Astrocyte of the spinal cord (primary cell): Measurements from ENCODE around the gene GALNTL6.

Source experiments
- DNase-seq: peaks from one replicate; pipeline ENCODE4 v3.0.0; 2011; ENCODE audit warnings: low read depth, low spot score
- H3K4me3 ChIP-seq: 2 replicates; pipeline ENCODE4 v1.5.1; 2011; ENCODE audit warnings: low read depth, mild to moderate bottlenecking, low read length, moderate library complexity
- in situ Hi-C: cut with HindIII; loops from 2 replicates; pipeline ENCODE4 v1.10.0; 2017; ENCODE audit warnings: low sequenced_read_pairs
- TF ChIP-seq, protein P1 (sequence below): IDR thresholded peaks from 2 replicates; pipeline ENCODE4 v1.5.1; 2012; ENCODE audit warnings: low read depth, mild to moderate bottlenecking, low read length, inconsistent platforms

The GALNTL6 gene

DNA sequence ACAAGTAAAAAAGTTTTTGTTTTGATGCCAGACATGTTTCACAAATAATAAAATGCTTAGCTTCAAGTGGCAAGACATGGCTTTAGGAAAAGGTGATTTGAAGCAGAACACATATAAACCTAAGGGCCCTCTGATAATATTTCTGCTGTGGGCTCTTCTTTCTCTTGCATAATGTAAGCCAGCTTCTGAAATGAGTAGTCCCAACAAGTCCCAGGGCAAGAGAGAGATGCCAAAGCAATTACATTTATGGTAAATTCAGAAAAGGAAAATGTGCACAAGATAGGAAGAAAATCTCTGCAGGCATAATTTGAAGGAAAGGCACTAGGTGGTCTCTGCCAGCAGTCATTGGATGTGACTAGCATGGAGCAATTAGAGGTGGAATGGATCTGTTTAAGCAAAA lies 1184.7 kb downstream of the GALNTL6 start:
- no peak overlapping the region for H3K4me3 ChIP-seq
- in situ Hi-C loops: no loop called here

DNA sequence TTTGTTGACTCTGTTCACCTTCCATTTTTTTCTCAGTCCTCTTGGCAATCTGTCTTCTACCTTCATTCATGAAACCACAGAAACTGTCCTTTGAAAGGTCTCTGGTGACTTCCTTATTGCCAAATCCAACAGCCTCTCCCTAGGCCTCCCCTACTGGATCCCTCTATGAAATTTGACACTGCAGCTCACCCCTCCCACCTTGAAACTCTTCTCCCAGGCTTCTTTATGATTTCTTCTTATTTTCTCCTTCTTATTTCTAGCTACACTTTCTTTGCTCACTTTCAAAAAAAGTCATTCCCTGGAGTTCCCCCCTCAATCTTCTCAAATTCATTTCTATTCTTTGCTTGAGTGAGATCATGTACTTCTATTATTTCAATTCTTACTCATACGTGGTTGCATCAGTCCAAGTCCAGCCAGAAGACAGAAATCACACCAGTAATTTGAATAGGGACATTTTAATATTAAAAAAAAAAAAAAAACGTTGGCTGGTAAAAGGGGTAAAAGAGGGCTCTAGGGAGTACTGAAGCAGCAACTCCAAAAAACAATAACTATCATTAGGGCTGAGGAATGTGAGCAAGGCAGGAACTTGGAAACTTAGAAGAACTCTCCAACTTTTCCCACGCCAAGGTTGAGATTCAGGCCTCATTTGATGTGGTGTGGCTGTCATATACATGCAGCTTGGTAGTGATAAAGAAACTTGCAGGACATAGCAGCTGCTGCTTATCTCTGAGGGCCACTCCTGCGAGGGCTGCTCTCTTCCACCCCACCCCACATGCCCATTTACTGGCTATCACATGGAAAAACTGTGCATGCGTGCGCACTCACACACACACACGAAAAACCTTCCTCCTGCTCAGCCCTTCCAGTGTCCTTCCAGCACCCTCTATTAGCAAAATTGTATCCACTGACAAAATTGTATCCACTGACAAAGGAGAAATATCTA lies 1185.6 kb downstream of the GALNTL6 start:
- H3K4me3 ChIP-seq: no peak overlapping the region
- peak; percentile 88 for DNase-seq
- in situ Hi-C loops: no loop called here
- TF ChIP-seq, protein P1, sequence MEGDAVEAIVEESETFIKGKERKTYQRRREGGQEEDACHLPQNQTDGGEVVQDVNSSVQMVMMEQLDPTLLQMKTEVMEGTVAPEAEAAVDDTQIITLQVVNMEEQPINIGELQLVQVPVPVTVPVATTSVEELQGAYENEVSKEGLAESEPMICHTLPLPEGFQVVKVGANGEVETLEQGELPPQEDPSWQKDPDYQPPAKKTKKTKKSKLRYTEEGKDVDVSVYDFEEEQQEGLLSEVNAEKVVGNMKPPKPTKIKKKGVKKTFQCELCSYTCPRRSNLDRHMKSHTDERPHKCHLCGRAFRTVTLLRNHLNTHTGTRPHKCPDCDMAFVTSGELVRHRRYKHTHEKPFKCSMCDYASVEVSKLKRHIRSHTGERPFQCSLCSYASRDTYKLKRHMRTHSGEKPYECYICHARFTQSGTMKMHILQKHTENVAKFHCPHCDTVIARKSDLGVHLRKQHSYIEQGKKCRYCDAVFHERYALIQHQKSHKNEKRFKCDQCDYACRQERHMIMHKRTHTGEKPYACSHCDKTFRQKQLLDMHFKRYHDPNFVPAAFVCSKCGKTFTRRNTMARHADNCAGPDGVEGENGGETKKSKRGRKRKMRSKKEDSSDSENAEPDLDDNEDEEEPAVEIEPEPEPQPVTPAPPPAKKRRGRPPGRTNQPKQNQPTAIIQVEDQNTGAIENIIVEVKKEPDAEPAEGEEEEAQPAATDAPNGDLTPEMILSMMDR: no peak

More for the DNA sequence above, 1184.7 kb downstream of the GALNTL6 start:
- TF ChIP-seq, protein P1: no peak
- no peak for DNase-seq

DNA sequence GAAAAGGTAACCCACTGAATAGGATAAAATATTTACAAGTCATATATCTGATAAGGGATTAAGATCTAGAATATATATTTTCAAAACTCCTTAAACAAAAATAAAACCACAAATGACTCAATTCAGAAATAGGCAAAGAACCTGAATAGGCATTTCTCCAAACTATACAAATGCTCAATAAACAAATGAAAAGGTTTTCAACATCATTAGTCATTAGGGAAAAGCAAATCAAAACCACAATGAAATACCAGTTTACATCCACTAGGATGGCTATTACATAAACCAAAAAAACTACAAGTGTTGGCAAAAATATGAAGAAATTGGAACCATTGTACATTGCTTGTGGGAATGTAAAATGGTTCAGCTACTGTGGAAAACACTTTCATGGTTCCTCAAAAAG lies 1188.4 kb downstream of the GALNTL6 start:
- in situ Hi-C loops: no loop called here
- H3K4me3 ChIP-seq: no peak overlapping the region
- TF ChIP-seq, protein P1: no peak
- peak; percentile 79 for DNase-seq

DNA sequence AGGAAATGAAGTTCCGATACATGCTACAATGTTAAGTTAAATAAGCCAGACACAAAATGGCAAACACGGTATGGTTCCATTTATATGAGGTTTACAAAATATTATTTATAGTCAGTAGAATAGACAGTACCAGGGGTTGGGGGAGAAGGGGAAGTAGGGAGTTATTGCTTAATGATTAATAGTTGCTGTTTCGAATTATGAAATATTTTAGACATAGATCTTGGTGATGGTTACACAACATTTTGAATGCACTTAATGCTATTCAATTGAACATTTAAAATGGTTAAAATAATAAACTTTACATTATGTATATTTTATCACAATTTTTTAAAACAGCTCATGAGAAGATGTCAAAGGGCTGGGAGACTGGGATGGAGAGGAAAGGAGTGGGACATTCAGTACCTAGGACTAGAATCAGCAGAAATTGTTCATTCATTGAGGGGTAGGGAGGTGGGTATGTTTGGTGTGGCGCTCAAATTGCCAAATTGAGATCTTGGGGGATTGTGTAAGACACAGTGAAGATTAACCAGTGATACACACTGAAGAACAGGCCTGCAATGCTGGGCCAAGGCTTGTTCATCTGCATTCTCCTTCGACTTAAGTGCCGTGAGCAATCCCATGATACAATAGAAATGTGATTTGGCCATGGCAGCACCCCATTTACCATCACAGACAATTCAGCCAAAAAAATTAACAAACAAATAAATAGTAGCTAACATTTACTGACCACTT lies 1189.8 kb downstream of the GALNTL6 start:
- TF ChIP-seq, protein P1: no peak
- no peak overlapping the region for H3K4me3 ChIP-seq
- no peak for DNase-seq
- in situ Hi-C loops: no loop called here

DNA sequence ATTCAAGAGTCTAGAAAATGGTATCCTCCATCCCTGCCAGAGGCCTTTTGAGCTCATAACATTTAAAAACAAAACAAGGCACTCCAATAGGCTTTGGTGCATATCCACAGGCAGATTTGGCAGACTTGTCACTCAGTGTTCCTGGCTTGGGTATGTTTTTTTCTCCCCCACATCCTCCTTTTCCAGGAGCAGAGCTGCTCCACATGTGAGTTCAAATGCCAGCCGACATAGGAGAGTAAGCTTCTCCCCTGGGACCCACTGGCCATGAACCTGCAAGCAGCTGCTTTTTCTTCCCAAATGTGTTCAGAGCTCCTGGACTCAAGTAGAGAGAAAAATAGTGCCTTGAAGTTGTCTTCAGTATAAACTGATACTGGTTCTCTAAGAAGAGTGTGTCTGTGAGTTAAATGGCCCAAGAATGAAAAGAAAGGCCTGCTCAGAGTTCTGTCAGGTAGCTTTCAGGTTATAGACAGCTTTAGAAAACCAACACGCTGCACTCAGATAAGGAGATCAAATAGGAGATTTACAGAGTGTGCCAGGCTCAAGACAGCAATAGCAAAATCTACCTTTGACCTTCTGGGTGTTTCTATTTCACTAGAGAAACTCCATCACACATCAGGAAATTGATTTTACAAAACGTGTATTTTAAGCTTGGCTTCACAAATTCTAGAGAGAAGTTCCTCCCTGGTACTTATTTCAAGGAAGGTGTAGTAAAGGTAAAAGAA lies 1192.9 kb downstream of the GALNTL6 start:
- in situ Hi-C loops: no loop called here
- DNase-seq: no peak
- TF ChIP-seq, protein P1: no peak
- H3K4me3 ChIP-seq: no peak overlapping the region

DNA sequence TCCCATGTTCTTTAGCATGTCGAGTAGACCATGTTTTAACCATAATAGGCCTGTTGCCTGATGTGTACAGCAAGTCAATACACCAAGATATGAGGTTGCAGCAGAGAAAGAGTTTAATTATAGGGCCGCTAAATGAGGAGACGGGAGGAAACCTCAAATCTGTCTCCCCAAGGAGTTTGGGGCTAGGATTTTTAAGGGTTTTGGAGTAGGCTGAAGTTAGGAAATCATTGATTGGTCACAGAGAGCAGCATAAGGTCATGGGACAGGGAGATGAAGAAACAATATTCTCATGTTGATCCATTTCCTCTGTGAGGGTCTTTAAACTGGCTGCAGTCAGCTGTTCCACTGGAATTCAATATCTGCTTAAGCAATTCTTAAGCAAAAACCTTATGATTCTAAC lies 1195.2 kb downstream of the GALNTL6 start:
- in situ Hi-C loops: no loop called here
- TF ChIP-seq, protein P1: no peak
- DNase-seq: no peak

More for the DNA sequence above, 1195.2 kb downstream of the GALNTL6 start:
- H3K4me3 ChIP-seq: no peak overlapping the region
